Measurements from ENCODE around the gene DELE1.

- TF ChIP-seq, protein P1, sequence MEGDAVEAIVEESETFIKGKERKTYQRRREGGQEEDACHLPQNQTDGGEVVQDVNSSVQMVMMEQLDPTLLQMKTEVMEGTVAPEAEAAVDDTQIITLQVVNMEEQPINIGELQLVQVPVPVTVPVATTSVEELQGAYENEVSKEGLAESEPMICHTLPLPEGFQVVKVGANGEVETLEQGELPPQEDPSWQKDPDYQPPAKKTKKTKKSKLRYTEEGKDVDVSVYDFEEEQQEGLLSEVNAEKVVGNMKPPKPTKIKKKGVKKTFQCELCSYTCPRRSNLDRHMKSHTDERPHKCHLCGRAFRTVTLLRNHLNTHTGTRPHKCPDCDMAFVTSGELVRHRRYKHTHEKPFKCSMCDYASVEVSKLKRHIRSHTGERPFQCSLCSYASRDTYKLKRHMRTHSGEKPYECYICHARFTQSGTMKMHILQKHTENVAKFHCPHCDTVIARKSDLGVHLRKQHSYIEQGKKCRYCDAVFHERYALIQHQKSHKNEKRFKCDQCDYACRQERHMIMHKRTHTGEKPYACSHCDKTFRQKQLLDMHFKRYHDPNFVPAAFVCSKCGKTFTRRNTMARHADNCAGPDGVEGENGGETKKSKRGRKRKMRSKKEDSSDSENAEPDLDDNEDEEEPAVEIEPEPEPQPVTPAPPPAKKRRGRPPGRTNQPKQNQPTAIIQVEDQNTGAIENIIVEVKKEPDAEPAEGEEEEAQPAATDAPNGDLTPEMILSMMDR (conservative IDR thresholded peaks at IDR 0.05; ENCODE audit: low read length) = no peak
- TF ChIP-seq EZH2phosphoT487 (IDR thresholded peaks at IDR 0.05; ENCODE audit: borderline replicate concordance) = no peak
Measured at GRCh38 chr5:141961466-141961865, 37.8 kb downstream of the DELE1 start.
